NCI-H510A treated with DMSO at 0.1 percent for 48 hours (cell line): Measurements from ENCODE around the gene MZT2B.
"Not testable (repeated sequence)": the region's sequence is repeated elsewhere in the genome, so short reads cannot be mapped to it uniquely, and the experiment has no call there.

Source experiments
- DNase-seq: peaks from one replicate; lab custom pipeline; 2025; lab: John Stamatoyannopoulos, UW

The MZT2B gene

DNA sequence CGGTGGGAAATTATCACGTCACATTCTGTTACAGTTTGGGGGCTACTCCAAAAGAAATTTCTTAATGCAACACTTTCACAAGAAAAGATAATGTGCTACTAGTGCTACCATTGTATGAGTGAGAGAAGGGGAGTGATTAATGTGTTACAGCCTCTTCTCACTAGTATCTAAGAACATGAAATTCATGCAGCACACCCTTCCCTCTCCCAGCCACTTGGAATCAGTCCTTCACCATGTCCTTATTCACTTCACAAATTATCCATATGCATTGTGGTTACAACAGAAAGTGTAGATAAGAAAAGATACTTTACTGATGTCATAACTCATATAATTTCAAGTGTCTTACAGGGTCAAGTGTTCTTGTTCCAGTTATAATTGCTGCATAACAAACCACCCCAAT, 37.1 kb downstream of the MZT2B start:
- not testable (repeated sequence) for DNase-seq

DNA sequence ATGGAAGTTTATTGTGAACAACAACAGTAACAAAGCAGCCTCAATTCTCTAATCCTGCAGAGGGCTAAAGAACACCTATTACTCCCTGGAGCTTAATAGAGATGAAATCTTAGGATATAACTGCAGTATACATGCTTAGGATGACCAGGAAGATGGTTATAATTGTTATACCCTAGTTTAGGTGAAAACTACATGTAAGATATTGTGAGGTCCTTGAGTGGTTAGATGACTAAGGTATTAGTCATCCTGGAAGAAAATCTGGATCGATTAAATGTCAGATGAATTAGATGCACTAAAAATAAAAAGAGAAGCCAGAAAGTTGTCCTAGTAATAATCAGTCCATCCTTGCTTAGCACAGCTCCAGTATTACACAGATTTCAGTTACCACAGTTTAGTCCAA, 38.4 kb downstream of the MZT2B start:
- not testable (repeated sequence) for DNase-seq

DNA sequence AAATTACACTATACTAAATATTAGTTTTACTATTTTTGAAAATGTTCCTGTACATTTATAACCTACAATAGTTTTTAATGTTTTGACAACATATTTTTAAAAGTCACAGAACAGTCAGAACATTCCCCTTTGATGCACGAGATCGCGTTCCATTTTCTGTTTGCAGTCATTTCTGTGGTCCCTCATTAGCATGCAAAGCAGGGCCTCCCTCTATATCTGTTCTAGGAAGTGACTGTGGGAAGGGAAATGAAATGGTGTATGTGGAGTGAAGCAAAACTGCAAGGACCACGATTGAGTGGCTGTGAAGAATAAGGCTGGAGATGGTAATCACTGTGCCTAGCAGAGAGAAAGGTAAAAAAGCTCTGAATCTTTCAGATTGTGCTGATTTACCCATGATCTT, 40.5 kb downstream of the MZT2B start:
- not testable (repeated sequence) for DNase-seq

DNA sequence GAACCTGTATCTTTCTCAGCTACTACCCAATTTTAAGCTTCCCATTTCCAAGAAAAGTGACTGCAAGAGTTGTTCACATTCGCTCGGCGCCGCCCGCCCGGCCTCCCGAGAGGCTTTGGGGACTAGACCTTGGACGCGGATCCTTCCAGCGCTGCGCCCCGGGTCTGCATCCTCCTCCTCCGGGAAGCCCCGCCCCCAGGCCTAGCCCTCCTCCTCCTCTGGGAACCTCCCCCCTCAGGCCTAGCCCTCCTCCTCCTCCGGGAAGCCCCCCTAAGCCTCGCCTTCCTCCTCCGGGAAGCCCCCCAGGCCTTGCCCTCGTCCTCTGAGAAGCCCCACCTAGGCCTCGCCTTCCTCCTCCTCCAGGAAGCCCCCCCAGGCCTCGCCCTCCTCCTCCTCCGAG, 45.9 kb downstream of the MZT2B start:
- DNase-seq, result not testable (repeated sequence)

GRCh38 chr2:130228467-130229160, 46.6 kb downstream of the MZT2B start:
- DNase-seq, result not testable (repeated sequence)

GRCh38 chr2:130229161-130229510, 47.1 kb downstream of the MZT2B start:
- not testable (repeated sequence) for DNase-seq

GRCh38 chr2:130230376-130230775, 48.3 kb downstream of the MZT2B start:
- not testable (repeated sequence) for DNase-seq

GRCh38 chr2:130230907-130231306, 48.8 kb downstream of the MZT2B start:
- DNase-seq, result not testable (repeated sequence)

DNA sequence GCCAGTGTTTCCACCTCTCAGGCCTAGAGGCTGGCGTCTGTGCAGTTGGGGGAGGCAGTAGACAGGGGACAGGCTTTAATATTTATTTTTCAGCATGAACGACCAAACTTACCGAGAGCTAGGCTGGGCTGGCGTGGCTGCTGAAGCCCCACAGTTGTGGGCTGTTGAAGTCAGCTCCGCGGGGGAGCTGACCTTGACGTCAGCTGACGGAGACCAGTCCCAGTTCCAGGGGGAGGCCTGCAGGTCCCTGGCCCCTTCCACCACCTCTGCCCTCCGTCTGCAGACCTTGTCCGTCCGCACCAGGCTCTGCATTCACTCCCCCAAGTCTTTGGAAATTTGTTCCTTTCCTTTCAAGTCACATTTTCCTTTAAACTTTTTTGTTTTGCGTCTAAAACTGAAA, 49.6 kb downstream of the MZT2B start:
- no peak for DNase-seq

DNA sequence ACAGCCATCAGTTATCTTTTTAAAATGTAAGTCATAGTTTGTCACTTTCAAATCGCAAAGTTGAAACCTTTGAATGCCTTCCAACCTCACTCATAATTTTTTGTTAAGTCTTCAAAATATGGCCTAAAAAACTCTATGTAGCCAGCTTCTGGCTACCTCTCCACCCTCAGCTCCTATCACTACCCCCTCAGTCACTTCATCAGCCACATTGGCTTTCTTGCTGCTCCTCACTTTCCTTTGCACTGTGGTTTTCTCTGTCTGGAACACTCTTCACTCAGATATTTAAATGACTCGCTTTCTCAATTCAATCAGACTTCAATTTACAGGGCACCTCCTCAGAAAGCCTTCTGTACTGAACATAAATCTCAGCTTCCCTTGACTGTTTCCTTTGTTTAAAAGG, 51.0 kb downstream of the MZT2B start:
- DNase-seq, result not testable (repeated sequence)

DNA sequence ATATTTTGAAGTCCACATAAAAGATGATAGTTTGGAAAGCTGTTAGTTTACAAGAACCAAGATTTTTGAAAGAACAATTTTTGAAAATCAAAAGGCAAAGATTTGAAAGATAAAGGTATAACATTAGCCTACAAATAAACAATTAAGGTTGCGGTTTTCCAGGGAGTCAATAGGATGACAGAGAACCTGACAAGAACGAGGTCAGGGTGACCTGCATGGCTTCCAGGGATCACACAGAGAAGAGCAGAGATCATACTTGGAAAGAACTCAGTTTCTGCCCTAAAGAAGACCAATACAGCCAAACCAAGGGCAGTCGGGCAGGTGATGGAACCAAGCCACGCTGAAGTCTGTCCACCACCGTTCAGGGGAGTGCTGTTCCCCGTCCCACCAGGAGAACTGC, 57.5 kb downstream of the MZT2B start:
- DNase-seq, result not testable (repeated sequence)
